ENCODE measurements around the gene GRM2.

The GRM2 gene

DNA sequence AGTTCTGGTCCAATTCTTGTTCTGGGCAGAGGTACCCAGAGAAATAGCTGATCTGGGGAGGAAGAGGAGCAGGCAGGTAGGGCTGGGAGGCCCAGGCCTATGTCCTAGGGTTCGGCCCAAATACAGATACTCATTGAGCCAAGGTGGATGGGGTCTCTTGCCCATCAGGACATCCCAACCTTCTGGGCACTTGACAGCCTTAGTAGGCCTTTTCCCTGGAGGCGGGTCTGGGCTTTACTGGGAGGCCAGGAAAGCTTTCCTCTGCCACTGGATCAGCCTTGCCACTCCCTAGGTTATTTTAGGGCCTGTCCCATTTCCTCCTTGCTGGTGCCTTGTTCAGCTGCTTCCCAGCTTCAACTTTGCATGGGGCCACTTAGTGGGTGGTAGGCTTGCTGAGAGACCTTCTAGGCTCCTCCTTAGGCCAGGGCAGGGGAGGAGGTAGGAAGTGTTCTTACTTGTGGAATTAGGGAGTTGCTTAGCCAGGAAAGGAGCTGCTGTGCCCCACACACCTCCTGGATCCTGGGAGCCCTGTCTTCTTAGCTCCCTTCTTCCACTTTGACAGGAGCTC, 26.1 kb upstream of the GRM2 start:
- no peak for DNase-seq

DNA sequence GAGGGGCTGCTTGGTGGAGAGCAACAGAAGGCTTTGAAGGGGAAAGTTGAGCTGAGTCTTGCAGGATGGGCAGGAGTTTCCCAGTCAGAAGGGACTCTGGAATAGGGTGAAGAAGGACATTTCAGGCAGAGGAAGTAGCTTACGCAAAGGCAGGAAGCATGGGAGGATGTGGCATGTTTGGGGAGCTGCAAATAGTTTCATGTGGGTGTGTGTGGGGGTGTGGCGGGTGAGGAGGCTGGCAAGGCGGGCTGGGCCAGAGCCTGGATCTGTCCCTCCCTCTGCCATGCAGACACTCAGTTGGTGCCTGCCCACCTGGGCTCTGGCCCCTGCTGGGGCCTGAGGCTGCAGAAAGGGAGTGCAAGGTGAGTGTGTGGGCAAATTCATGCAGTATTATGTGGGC, 25.4 kb upstream of the GRM2 start:
- no peak for DNase-seq

DNA sequence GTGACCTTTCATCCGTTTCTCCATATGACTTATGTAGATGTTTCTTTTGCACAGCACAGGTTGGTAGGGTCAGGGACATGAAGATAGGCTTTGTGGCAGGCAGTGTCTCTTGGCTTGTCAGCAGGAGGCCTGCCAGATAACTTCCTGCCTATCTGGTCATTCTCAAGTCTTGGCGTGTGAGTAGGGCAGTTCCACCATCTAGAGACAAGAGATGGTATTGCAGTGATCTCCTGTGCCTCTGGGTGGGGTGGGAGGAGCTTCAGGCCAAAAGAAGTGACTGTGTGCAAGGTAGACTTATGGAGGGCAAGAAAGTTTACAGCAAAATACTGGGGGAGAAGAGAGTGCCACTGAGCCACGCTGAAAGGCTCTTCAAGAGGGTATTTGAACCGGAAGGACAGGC, 24.8 kb upstream of the GRM2 start:
- peak; percentile 63 for DNase-seq

DNA sequence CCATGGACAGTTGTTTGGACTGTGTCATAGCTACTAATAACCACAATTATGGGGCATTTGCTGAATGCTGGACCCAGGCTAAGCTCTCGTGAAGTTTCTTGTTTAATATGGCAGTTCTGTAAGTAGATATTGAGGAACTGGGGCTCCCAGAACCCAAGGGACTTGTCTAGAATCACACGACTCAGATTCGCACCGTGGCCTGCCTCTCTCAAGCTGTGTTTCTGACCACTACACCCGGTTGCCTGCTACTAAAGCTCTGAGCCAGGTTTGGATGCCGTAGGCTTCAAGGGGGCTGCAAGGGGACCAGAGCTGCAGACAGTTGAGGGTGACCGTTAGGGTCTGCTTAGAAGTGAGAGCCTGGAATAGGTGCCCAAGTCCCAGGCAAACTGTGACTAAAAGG, 24.3 kb upstream of the GRM2 start:
- DNase-seq, result no peak

DNA sequence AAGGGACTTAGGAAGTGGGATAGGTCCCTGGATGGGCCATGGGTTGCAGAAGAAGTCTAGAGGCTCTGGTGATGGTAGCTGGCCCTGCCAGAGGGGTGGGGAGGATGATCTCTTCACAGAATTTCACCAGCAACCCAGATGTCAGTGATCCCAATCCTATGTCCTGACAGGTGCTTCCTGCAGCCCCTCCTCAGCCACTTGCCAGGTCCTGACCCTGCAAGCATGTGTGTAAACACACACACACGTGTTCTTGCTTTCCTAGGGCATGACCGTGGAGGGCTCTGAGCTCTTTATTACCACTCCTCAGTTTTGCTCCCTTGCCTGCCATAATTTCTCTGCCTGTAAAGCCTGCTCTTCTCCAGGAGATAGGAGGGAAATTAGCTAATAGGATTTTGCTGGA, 23.3 kb upstream of the GRM2 start:
- DNase-seq, result no peak

DNA sequence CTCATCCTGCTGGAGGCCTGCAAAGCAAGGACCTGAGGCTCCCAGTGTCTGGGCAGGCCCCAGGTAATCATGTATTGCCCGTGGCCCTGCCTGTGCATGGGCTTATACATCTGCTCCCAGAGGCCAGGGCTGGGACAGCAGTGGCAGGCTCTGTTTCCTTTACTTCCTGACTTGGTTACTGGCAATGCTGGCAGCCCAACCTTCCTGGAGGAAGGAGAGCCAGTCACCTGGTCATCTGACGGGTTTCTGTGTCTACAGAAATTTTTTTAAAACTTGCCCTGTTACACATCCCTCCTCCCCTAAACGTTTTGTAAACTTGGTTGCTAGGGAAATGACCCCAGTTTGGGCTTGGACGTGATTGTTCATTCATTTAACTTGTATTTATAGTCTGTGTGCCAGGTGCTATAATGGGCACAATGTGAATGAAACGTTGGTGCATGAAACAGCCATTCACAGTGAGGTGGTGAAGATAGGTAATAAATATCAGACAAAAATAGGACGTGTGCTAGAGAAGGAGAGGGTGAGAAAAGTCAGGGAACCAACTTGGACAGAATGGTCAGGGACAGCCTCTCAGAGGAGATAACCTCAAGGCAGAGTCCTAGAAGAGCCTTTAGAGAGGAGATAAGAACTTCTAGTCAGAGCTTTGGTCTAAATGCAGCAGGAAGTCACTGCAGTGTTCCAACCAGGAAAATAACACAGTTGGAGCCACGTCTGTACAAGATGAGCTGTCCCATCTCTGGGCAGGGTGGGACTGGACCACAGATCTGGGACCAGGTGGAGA, 21.7 kb upstream of the GRM2 start:
- no peak for DNase-seq

DNA sequence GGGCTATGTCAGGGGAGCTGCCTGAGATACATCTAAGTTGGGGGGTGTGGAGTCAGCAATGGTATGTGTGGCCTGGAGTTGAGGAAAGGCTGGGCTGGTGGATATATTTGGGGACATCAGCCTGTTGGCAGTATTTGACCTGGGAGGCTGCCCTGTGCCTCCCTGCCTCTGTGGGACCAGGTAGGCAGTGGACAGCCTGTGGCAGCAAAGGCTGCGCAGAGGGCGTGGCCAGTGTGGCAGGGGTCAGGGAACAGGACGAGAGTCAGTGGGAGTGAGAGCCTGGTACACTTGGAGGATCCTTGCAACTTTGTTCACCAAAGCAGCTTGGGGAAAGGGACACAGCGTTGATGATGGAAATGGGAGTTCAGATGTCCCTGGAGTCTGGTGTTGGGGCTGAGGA, 20.8 kb upstream of the GRM2 start:
- no peak for DNase-seq

DNA sequence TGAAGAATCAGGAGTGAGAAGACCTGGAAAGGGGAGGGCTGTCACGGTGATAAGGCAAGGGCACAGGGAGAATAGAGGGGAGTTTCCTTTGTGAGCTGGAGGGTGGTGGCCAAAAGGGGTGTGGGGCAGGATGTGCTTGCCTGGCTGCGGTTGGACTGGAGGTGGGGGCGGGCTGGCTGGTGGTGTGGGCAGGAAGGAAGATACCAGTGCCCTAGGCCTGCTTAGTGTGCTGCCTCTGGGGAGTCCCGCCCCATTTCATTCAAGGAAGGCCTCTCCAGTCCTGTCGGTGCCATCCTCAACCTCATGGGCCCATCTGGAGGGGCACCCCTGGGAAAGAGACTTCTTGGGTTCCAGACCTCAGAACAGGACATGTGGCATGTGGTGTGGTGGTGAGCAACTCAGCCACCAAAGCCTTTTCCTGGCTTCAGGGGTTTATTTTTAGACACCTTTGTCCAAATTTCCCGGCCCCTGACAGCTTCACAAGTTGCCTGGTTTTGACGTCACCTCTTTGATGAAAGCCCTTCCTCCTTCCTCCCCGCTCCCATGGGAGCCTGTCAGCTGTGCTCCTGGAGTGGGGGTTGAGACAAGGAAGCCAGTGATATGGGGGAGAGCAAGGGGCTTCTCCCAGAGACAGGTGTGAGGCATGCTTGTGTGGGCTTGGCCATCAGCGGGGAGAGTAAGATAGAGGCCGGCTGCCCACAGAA, 20.2 kb upstream of the GRM2 start:
- DNase-seq, result no peak

DNA sequence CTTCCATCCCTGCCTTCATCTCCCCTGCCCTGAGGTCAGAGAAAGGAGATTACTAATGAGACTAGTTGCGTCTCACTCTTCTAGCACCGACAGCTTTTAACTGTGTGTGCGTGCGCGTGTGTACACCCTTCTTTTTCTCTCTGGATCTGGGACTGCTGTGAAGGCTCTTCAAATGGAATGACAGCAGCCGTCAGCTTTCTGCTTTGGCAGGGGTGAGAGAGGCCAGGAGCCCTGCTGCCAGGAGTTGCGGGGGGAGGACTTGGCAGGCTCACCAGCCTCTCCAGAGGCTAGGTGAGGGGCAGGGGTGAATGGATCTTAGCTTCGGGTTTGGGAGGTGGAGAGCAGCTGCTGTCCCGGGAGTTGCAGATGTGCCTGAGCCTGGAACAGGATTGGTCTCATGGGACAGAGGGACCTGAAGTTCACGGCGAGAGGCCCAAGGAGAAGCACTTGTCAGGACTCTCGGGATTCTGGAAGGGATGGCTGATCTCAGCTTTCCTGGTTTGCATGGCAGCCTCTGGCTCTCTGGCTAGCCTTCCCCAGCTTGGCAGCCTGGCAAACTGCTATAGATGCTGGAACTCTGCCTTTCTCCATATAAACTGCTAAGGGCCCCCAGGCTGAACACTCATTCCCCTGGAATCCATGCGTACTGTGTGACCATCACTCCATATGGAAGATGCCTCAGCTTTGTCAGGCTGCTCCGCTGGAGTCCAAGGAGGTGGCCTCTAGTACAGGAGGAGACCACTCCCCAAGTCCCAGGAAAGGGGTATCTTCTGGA, 19.2 kb upstream of the GRM2 start:
- no peak for DNase-seq

DNA sequence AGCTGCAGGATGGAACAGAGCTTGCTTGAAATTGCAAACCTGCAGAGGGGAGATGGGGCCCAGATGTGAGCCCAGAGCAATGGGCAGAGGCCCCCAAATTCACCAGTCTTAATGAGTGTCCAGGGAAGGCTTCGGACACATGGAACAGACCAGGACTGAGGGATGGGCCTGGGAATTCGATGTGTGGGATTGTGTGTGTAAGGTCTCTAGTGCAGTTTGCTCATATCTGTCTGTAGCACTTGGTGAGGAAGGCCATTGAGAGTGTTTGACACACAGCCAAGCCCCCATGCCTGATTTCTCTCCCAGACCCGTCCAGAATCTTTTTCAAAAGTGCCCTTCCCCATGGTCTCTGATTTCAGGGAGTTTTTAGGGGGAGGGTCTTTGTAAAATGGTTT, 18.7 kb upstream of the GRM2 start:
- DNase-seq, result no peak

DNA sequence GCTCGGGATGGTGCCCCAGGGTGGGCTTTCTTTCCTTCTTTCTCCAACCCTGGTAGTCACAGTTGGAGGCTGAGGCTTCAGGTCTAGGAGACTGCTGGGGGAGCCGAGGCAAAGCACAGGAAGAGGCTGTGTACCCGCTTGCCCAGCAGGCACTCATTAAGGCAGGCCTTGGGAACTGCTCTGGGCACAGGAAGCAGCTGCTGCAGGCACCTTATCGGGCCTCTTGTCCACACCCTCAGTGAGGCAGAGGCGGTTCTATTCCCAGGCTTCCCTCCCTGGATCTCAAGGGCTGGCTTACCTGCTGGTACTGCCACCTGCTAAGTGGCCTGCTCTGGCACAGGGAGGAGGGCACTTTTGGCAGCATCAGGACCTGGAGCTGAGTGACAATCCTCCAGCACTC, 15.8 kb upstream of the GRM2 start:
- no peak for DNase-seq

DNA sequence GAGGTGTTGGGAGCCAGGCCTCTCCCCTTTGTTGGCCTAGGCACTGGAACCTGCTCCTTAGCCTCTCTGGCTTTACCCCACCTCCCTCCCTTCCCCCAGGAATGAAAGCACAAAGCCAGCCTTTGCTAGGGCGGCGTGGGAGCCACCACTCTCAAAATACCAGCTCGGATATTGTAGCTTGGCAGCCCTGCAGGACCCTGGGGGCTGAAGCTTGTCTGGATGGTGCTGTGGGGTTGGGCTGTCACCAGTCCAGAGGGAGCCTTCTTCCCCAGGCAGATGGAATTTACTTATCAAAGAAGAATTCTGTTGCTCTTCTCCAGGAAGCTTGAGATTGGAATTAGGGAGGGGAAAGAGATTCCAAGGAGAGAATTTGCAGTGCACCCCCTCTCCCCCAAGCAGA, 14.9 kb upstream of the GRM2 start:
- no peak for DNase-seq

DNA sequence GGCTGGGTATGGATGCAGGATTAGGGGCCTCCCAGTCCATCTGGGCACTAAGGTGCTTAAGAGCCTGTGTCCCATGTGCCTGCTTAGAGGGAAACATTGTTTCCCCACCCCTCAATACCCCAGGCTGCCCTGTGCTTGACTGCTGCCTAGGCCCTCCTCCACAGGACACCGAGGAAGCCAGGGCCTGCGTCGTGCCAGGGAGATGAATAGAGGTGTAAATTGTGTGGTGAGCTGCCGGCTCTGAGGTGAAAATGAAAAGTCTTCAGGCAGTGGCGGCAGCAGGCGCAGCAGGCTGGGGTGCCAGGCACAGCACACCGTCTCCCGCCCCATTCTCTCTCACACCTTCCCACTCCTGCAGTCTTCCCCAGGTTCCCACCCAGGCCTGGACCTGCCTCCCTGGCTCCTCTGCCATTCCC, 13.9 kb upstream of the GRM2 start:
- DNase-seq, result no peak

DNA sequence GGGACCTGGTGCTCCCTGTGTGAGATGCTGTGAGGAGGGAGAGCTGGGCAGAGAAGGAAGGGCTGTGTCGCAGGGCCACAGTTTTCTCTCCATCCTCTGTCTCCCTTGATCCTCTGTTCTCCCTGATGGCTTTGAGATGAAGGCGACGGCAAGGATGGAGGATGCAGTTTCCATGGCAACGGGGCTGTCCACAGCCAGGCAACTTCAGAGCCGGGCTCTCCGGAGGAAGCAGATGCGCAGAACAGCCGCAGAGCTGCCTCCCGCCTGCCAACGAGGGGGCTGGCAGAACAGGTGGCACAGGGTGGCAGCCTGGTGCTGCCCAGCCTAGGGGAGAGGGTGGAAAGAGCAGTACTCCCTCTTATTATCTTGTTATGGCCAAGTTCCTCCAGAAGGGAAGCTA, 9.9 kb upstream of the GRM2 start:
- no peak for DNase-seq

DNA sequence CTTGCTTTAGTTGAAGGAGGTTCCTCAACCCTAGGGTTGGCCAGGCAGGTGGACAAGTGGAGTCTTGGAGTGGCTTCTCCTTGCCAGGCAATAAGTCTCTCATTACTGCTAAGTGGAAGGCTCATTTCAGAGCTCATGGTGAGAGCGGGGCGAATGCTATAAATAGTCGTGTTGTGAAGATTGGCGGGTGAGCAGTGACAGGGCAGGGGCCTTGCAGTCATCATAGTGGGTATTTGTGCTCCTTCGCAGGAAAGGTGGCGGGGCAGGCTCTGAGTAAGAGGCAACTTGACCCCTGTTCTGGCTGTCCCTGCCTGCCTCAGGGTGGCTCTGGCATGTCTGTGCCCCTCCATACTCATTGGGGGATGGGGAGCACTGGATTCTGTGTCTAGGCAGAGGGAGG, 8.7 kb upstream of the GRM2 start:
- DNase-seq, result no peak

DNA sequence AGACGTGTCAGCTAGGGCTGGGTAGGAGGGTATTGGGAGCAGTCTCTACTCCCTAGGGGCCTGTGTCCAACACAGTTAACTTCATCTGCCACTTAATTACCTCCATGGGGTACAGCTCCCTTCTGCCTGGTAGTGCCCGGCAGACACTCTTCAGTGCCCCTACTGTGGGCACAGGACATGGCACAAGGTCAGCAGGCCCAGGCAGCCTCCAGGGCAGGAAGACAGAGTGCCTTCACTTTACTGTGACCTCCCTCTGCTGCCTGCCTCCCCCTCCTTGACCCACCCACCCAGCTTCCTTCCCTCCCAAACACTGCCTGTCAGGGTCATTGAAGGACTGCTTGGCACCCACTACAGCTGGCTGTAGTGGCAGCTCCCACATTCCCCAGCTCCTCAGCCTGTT, 6.5 kb upstream of the GRM2 start:
- DNase-seq, result no peak

DNA sequence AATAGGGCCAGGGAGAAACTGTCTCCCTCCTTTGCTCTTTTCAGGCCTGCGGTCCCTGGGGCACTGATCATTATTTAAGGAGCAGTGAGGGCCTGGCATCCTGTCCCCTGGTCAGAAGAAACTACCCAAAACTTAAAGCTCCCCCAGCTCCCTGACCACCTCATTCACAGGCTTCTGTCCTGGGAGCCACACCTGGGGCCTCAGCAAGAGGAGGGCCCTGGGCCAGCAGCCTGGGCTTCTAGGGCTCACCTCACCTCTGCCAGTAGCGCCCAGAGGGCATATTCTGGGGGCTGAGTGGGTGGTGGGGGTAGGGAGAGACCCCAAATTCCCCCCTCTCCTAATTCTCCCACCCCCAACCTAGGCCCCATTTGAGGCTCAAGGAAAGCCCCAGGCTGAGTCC, 4.7 kb upstream of the GRM2 start:
- no peak for DNase-seq

DNA sequence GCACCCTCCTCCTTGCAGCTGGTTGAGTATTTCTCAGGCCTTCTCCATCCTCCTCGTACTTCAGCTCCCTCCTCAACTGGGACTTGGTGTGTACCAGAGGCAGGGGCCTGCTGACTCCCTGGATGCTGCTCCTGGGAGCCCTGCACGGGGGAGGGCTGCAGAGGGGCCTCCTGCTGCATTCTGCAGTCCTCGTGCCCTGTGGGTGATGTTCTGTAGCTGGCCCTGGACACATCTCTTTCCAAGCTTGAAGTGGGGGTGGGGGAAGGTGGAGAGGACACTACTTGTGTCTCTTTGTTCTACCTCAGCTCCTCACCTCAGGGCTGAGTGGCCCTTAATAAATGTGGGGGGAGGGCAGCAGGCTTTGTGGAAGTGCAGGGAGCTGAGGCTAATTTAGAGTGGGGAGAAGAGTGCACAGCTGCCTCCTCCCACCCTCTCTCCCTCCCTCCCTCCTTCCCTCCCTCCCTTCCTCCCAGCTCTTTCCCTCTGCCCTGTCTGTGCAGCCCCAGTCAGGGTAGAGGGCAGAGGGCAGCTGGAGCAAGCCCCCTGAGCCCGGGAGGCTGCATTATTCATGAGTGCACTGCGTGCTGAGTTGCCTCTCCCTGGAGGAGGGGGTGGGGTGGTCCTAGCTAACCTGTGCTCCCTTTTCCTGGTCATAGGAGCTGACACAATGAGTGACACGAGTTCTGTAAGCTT, 3.7 kb upstream of the GRM2 start:
- DNase-seq, result no peak

DNA sequence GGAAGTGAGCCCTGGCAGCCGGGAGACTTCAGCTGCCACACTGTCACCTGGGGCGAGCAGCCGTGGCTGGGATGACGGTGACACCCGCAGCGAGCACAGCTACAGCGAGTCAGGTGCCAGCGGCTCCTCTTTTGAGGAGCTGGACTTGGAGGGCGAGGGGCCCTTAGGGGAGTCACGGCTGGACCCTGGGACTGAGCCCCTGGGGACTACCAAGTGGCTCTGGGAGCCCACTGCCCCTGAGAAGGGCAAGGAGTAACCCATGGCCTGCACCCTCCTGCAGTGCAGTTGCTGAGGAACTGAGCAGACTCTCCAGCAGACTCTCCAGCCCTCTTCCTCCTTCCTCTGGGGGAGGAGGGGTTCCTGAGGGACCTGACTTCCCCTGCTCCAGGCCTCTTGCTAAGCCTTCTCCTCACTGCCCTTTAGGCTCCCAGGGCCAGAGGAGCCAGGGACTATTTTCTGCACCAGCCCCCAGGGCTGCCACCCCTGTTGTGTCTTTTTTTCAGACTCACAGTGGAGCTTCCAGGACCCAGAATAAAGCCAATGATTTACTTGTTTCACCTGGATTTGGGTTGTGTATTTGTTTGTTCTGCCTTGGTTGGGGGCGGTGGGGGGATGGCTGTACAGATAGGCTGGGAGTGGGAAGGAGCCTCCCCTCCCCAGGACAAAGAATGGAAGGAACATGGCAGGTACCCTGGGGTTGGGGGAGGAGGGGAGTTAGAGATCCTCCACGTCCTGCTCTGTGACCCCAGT, 2.9 kb upstream of the GRM2 start:
- no peak for DNase-seq

DNA sequence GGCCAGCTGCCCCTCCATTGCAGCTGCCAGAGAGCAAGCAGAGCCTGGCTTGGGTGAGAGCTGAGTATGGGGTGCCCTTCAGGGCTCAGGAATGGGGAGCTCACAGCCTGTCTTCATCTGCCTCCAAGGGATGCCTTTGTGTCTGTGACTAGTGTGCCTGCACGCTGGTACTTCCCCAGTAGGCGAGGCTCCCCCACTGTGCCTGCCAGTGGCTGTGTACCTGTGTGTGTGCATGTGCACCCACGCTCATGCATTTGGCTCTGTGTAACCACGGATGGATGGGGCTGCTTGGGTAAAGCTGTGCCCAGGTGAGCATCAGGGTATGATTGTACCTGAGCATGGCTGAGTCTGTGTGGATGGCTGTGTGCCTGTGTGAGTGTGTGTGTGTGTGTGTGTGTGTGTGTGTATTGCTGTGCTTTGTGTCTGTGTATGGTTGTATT, 2.3 kb upstream of the GRM2 start:
- DNase-seq, result no peak

DNA sequence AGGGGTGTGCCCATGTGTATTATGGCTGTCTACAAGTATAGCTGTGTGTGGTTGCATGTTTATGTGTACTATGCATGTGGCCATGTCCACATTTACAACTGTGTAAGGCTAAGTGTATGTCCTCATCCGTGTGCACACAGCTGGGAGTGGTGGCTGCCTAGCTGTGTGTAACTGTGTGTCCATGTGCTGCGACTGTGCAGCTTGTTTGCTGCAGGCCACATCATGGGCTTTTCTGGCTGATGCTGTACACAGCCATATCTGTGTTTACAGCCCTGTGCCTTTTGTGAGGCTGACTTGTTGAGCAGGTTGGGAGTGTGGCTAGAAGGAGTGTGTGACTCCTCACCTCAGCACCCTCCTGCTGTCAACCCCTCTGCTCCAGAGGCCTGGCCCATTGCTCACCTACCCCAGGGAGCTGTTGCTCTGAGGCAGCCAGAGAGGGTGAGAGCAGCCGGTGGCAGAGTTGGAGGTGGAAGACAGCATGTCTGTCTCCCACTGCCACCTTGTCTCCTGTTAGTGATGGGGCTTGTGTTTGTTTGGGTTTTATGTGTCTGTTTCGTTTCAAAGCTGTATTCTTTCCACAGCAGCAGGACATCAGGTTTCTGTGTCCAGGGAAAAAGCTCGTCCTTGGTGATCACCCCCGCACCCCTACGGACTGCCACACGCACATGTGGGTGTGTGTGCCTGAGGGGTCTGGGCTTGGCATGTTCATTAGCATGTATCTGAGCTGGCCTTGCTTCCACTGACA, 1.4 kb upstream of the GRM2 start:
- no peak for DNase-seq

Data from SIG-M5 (cell line).